NCI-H526 (cell line): Measurements from ENCODE around the gene AVPI1.
"Not testable (repeated sequence)": the region's sequence is repeated elsewhere in the genome, so short reads cannot be mapped to it uniquely, and the experiment has no call there.

ENCODE experiments used
- DNase-seq, 2 experiments: peaks; one replicate each; lab custom pipeline; 2025; lab: John Stamatoyannopoulos, UW

AVPI1 gene

DNA sequence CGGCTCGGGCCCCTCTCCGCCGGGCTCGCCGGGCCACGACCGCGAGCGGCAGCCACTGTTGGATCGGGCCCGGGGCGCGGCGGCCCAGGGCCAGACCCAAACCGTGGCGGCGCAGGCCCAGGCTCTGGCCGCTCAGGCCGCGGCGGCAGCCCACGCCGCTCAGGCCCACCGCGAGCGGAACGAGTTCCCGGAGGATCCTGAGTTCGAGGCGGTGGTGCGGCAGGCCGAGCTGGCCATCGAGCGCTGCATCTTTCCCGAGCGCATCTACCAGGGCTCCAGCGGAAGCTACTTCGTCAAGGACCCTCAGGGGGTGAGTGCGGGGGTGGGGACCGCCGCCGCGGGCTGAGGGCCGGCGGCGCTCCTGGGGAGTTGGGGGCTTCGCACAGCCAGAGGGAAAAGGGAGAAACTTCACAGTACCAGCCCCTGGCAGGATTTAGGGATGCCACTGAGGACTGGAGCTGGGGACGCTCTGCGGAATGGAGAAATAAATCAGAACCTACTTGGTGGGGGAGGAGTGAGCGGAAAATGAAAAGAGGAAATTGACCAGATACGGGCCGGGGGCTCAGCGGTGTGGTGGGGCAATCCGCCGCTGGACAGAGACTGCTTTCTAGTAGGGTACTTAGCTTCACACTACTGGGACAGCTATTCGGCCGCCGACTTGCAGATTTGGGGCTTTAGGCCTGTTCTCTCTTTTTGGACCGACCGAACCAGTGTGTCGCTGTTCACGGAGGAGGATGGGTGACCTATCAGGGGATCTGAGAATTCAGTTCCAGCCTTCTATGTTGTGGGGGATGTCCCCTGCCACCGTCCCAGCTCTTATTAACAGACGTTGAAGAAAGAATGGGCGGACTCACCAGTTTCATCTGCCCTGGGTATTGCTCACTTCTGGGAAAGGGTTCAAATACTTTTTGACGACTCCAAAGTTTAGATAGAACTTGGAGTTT is 45.9 kb downstream of the AVPI1 start:
- peak in 1 of 2 experiments; percentile 45 for DNase-seq

DNA sequence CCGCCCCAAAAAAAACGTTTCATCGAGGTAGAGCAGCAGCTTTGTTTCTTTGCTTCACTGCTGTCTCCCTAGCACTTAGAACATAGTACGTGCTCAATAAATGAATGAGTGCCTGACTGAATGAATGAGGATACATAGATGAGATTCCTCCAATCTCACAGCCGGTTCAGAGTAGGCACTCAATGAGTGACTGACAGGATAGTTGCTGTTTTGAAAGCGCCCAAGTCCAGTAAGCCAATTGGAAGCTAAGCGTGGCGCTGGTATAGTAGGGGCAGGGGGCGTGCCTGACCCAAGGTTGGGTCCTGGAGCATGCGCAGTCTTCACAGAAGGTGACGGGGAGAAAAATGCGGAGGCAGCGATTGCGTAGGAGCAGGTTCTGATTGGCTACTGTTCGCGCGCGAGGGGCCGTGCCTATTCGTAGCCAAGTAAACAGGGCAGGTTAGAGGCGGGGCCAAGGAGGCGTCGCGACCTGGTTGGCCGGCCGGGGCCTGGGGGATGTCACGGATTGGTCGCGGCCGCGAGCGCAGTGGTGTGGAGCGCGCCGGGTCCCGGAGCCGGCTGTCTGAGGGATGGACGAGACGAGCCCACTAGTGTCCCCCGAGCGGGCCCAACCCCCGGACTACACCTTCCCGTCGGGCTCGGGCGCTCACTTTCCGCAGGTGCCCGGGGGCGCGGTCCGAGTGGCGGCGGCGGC is 46.7 kb downstream of the AVPI1 start, which contains the start of gene PI4K2A:
TSS of gene PI4K2A (plus strand) at position 498 of the 694 bp plus-strand sequence. CDS start at position 570, 72 bp downstream.
- peak; percentile 96 to 98 for DNase-seq

DNA sequence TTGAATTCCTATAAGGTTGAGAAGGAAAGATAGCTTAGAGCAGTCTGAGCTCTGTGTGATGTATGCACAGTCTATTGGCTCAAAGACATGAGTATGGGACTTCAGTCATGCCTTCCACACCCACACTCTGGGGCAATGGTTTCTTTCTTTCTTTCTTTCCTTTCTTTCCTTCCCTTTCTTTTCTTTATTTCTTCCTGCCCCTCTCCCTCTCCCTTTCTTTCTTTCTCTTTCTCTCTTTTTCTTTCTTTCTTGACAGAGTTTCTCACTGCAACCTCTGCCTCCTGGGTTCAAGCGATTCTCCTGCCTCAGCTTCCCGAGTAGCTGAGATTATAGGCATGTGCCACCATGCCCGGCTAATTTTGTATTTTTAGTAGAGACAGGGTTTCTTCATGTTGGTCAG is 48.0 kb downstream of the AVPI1 start:
- not testable (repeated sequence) for DNase-seq

DNA sequence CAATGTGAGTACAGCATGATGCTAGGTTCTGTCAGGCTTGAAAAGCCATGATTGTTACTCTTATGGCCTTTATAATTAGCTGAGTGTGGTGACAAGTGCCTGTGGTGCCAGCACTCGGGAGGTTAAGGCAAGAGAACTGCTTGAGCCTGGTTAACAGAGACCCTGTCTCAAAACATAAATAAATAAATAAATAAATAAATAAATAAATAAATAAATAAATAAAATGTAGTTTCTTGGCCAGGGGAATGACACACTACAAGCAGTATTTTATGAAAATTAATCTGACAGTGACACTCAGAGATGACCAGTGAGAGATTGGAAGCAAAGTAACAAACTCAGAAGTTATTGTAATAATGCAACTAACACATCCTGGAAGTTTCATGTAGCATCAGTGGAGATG is 51.5 kb downstream of the AVPI1 start:
- no peak for DNase-seq

DNA sequence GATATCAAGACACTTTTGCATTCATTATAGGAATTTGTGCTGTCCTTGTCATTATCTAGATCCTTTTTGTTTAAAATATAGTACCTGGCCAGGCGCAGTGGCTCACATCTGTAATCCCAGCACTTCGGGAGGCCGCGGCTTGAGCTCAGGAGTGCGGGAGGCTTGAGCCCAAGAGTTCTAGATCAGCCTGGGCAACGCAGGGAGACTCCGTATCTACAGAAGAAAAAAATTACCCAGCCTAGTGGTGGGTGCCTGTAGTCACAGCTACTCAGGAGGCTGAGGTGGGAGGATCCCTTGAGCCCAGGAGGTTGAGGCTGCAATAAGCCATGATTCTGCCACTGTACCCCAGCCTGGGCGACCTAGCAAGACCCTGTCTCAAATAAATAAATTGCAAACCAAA is 53.1 kb downstream of the AVPI1 start:
- DNase-seq: peak in 1 of 2 experiments; percentile 27

DNA sequence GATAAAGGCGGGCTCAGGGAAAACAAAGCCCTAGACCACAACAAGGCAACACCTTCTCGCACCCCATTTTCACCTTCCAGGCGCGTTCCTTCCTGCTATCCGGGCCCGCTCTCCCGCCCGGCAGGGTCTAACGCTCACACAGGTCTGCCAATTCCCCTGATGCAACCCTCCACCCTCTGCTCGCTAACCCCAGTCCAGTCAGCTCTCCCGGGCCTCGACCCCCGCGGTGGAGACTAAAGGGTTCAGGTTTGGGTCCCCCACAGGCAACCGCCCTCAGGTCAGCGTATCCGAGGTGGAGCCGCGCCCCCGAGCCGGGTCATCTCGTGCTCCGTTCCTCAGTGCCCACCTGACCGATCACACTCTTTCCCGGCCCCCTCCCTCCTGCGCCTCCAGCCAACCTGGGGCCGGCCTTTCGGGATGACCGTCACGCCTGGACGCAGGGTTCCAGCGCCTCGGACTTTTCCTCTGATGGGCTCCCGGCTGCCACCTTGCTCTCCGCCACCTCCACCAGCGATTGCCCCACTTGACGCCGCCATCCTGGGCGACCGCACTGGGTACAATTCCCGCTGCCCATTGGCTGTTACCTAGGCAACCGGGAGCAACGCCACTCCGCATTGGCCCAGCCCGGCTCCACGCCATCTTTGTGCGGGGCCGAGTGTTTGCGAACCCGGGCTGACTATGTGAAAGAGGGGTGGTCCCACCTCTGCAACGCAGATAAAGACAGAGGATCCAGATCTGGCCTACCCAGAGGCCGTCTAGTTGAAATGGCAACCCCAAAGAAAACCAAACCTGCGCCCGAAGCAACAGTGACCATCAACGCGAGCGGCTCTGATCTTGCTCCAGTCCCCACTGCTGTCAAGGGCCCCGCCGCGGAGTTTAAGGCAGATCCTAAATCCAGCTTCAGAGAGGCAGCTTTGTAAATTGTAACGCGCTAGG is 53.8 kb downstream of the AVPI1 start, which contains the start of gene MORN4:
TSS of gene MORN4 (minus strand) at position 552 of the 936 bp plus-strand sequence. CDS start 13,847 bp downstream, outside the sequence.
- DNase-seq: peak; percentile 85 to 94

DNA sequence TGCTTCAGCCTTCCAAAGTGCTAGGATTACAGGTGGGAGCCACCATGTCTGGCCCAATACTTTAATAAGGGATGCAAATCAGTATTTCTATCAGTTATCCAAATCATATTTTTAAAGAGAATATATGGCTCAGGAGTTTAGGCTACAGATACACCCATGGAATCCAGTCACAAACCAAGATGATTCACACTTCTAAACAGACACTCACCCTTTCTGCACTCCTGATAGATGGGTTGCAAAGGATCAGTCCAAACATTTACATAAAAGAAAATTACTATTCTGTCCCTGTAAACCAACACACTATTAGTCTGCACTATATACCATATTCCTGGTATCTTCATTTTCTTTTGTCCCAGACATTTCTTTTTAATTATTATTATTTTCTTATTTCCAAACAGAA is 55.9 kb downstream of the AVPI1 start:
- DNase-seq: no peak

DNA sequence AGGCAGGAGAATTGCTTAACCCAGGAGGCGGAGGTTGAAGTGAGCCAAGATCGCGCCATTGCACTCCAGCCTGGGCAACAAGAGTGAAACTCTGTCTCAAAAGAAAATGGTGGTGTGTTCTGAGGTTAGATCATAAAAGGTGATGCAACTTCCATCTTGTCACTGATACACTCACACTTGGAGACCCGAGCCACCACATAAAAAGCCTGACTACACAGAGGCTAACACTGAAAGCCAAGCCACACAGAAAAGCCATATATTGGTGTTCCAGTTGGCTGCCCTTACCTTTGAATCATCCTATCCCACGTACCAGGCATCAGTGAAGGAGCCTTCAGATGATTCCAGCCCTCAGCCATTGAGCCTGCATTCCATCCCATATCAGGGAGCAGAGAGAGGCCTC is 57.8 kb downstream of the AVPI1 start:
- DNase-seq: no peak

DNA sequence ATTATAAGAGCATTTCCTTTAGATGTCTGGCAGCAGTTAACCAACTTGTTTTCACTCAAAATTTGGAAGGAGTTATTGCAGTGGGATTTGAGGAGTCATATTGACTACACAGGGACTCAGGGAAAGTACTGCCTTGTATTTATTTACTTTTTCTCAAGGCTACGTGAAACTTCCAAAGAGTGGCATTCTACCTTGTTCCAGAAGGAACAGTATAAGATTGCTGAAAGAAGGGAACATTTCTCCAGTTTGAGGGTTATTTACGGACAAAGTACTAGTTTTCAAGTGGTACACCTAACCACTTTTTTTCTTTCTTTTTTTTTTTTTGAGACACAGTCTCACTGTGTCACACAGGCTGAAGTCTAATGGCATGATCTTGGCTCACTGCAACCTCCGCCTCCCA is 58.8 kb downstream of the AVPI1 start:
- no peak for DNase-seq

DNA sequence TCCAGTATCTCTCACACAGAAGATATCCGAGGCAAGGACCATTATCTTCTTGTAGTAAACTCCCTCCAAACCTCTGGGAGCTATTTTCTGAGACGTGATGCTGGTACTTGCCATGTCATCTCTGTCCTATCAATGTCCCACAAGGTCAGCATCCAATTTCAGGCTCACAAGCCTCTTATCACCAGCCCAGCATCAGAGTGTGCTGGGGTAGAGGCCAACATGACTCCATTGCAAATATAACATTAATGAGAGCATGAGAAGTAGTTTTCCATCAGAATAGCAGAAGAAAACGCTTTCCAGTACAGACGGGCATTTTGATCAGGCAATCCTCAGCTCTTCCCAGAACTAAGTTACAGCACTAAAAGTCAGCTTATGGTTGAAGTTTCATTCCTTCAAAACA is 59.3 kb downstream of the AVPI1 start:
- DNase-seq: no peak
